Transverse colon (tissue), 4 donors: ENCODE measurements around the gene HRH2. TPM values are rescaled to one million over a fixed set of nuclear protein-coding genes. Genes with fewer than 3 reads are reported as not detected.
"Not testable (repeated sequence)": the region's sequence is repeated elsewhere in the genome, so short reads cannot be mapped to it uniquely, and the experiment has no call there.

Source experiments
- DNase-seq: peaks from one replicate; pipeline ENCODE4 v3.0.0-alpha.2; 2019
- H3K27ac ChIP-seq, 4 donors: fragments of 200-600 bp; sonication (generic); 2 replicates each; pipeline ENCODE4 v1.5.1; 2016 to 2018; ENCODE audit warnings: inconsistent platforms in 4 of 4
- H3K27me3 ChIP-seq: fragments of 200-600 bp; sonication (generic); 2 replicates; pipeline ENCODE4 v1.5.1; 2017; ENCODE audit warnings: inconsistent platforms
- H3K36me3 ChIP-seq, 4 donors: fragments of 200-600 bp; sonication (generic); 2 replicates each; pipeline ENCODE4 v1.5.1; 2017 to 2019; ENCODE audit warnings: inconsistent platforms in 4 of 4
- H3K4me1 ChIP-seq, 4 donors: fragments of 200-600 bp; sonication (generic); 2 replicates each; pipeline ENCODE4 v1.5.1; 2017 to 2020; ENCODE audit warnings: inconsistent platforms in 4 of 4
- H3K4me3 ChIP-seq, 4 donors: fragments of 200-600 bp; sonication (generic); 1 replicate in 1 of 4; 2 replicates in 3 of 4; pipeline versions ENCODE4 v1.5.1 to v1.6.1; 2017 to 2019; ENCODE audit warnings: inconsistent platforms in 4 of 4
- H3K9me3 ChIP-seq, 2 donors: fragments of 200-600 bp; sonication (generic); 2 replicates each; pipeline ENCODE4 v1.5.1; 2017 to 2019; ENCODE audit warnings: inconsistent platforms in 2 of 2
- CTCF ChIP-seq, 5 experiments: fragments of 200-600 bp in 3 of 5; fragments of 450-650 bp in 2 of 5; sonication (generic) in 3 of 5; IDR thresholded peaks; 1 replicate in 2 of 5; 2 replicates in 3 of 5; pipeline ENCODE4 v1.5.1; 2016 to 2017; ENCODE audit warnings: antibody characterized with exemption in 5 of 5, inconsistent platforms in 3 of 5, mild to moderate bottlenecking in 2 of 5, moderate library complexity in 1 of 5
- EP300 ChIP-seq: sonication (generic); formaldehyde crosslinking; IDR thresholded peaks from one replicate; pipeline ENCODE4 v1.6.1; 2017; ENCODE audit warnings: antibody characterized with exemption, low read depth
- POLR2A ChIP-seq: fragments of 450-650 bp; IDR thresholded peaks from one replicate; pipeline ENCODE4 v1.6.1; 2016; ENCODE audit warnings: antibody characterized with exemption, mild to moderate bottlenecking, moderate library complexity
- POLR2AphosphoS5 ChIP-seq, 3 donors: sonication (generic); formaldehyde crosslinking; IDR thresholded peaks; one replicate each; pipeline ENCODE4 v1.6.1; 2016; ENCODE audit warnings: antibody characterized with exemption in 3 of 3
- WGBS, 2 donors: methylation state at CpG; one replicate each; pipeline ENCODE4 v1.1.5; 2018; ENCODE audit warnings: low coverage in 1 of 2; 5-methylcytosine and 5-hydroxymethylcytosine counted together
- in situ Hi-C, 4 donors: fragments of 200-750 bp; cut with MboI; loops; one replicate each; pipeline versions ENCODE4 v1.15.0 to v1.15.1; 2017; ENCODE audit warnings: low sequenced_read_pairs in 3 of 4, low pct_ligation_motif_present in 1 of 4, low pct_unique_long_range_greater_than_20kb in 1 of 4
- intact Hi-C: fragments of 100-400 bp; cut with DNase I; formaldehyde crosslinking; loops from one replicate; pipeline ENCODE4 v1.15.1; 2023; ENCODE audit warnings: low total_unique reads
- total RNA-seq, 4 donors: library from RNA; depleted of rRNA; stranded (reverse); fragments of >200 nt; gene quantifications; one replicate each; pipeline ENCODE4 v1.1.0, GENCODE V29; 2016

Gene HRH2
- total RNA-seq, 4 donors from 2014 or later = 0.20 to 1.5 (median 0.74) TPM

- DNase-seq = no peak
- H3K9me3 ChIP-seq = peaks cover 3% of the 10 kb centered on the region in 2 donors
- in situ Hi-C loops (loop anchor here (5.0 to 10.0 kb wide), 2 partner anchors 181 to 184 kb away; no protein-coding TSS in a partner anchor), intact Hi-C loops (no loop called here)
- TF ChIP-seq POLR2AphosphoS5 (IDR thresholded peaks at IDR 0.05) = no peak
- no peak for TF ChIP-seq EP300
- TF ChIP-seq POLR2A = no peak
- TF ChIP-seq CTCF (IDR thresholded peaks at IDR 0.05) = no peak
- no peak overlapping the region for H3K4me3 ChIP-seq
- H3K4me1 ChIP-seq = no peaks in the 10 kb centered on the region
- no peak overlapping the region for H3K27ac ChIP-seq
- H3K27me3 ChIP-seq = no peaks in the 10 kb centered on the region
- H3K36me3 ChIP-seq = no peaks in the 10 kb centered on the region
- WGBS, 2 donors = 94% methylated on average over 10 of the region's 10 CpGs; no CpG with 5 or more reads in 1 of the 2 donors
These were observed 58.0 kb downstream of the HRH2 start for GRCh38 chr5:175715627-175716522.

GRCh38 chr5:175717837-175718236 lies 60.0 kb downstream of the HRH2 start:
- 80 to 85% methylated on average over 3 of the region's 3 CpGs for WGBS, 2 donors
- intact Hi-C loops = no loop called here
- no peak overlapping the region for H3K27ac ChIP-seq
- H3K36me3 ChIP-seq = no peaks in the 10 kb centered on the region
- no peaks in the 10 kb centered on the region for H3K4me1 ChIP-seq
- no peak for TF ChIP-seq CTCF (IDR thresholded peaks at IDR 0.05)
- no peak for TF ChIP-seq POLR2AphosphoS5 (IDR thresholded peaks at IDR 0.05)
- no peak for TF ChIP-seq EP300
- TF ChIP-seq POLR2A = no peak
- no peaks in the 10 kb centered on the region for H3K27me3 ChIP-seq
- H3K4me3 ChIP-seq = no peak overlapping the region
- in situ Hi-C loops = loop anchor here (5.0 to 10.0 kb wide), 2 partner anchors 183 to 186 kb away; no protein-coding TSS in a partner anchor
- no peak for DNase-seq
- H3K9me3 ChIP-seq = peaks cover 3% of the 10 kb centered on the region in 2 donors

GRCh38 chr5:175718401-175719108 lies 60.7 kb downstream of the HRH2 start:
- no peaks in the 10 kb centered on the region for H3K4me1 ChIP-seq
- no peaks in the 10 kb centered on the region for H3K27me3 ChIP-seq
- 26 to 27% methylated on average over 3 to 8 of the region's 8 CpGs for WGBS, 2 donors
- peak; percentile 59 for DNase-seq
- no peak overlapping the region for H3K4me3 ChIP-seq
- H3K36me3 ChIP-seq = no peaks in the 10 kb centered on the region
- H3K9me3 ChIP-seq = peaks cover 3% of the 10 kb centered on the region in 2 donors
- intact Hi-C loops (no loop called here), in situ Hi-C loops (loop anchor here (5.0 to 10.0 kb wide), 2 partner anchors 184 to 186 kb away; no protein-coding TSS in a partner anchor)
- TF ChIP-seq CTCF (IDR thresholded peaks at IDR 0.05) (peak; percentile 58 to 72 (median 66)), POLR2A (no peak)
- H3K27ac ChIP-seq = no peak overlapping the region

GRCh38 chr5:175719109-175719432 lies 61.2 kb downstream of the HRH2 start:
- H3K36me3 ChIP-seq, H3K9me3 ChIP-seq, H3K27me3 ChIP-seq, H3K4me3 ChIP-seq, DNase-seq, H3K27ac ChIP-seq, H3K4me1 ChIP-seq, intact Hi-C loops: not testable (repeated sequence)
- in situ Hi-C loops = loop anchor here (5.0 to 10.0 kb wide), 2 partner anchors 184 to 187 kb away; no protein-coding TSS in a partner anchor
- WGBS, 2 donors = 93 to 94% methylated on average over 7 to 8 of the region's 8 CpGs
